ENCODE results near the gene IRX4.

DNA sequence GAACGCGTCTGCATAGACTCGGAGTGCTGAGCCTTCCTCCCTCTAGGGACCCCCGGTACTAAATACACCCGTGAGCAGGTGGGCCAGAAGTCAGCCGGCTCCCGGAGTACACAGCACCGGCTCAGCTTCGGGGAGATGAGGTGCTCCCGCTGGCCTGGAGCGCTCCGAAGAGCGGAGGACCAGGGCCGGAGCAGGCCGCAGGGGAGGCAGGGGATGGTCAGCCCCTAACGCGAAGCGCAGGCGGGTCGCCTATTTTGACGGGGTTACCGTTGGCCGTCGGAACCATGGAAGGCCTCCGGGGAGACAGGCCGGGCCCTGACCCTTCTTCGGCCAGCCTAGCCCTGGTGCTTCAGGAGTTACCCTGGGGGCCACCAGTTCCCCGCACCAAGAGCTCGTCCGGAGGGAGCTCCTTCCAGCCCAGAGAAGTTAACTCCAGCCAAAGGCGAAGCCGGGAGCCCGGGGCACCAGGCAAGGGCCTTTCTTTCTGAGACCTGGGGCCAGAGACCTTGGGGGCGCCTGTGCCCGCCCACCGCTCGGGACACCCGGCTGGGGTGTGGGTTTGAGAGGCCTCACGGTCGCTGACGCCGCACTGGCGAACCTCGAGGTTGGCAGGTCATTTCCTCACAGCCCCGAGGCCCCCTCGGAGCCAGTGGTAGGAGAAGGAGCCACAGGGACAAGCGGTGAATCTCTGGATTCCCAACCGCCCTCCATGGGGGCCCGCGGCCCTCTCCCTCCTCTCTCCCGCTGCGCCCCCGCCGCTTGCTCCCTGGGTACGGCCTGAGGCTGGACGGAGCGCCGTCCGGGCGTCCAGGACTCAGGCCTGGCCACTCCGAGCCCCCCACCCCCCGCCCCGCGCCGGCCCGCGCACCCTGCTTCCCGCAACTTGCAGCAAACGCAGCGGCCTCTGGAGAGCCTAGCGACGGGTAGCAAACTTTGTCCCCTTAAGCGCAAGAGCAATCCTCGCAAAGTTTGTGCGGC, 3.4 kb upstream of the IRX4 start:
- no peak for TF ChIP-seq ZNF239 (CRISPR knock-in tag; IDR thresholded peaks at IDR 0.05)
- TF ChIP-seq, protein P1, sequence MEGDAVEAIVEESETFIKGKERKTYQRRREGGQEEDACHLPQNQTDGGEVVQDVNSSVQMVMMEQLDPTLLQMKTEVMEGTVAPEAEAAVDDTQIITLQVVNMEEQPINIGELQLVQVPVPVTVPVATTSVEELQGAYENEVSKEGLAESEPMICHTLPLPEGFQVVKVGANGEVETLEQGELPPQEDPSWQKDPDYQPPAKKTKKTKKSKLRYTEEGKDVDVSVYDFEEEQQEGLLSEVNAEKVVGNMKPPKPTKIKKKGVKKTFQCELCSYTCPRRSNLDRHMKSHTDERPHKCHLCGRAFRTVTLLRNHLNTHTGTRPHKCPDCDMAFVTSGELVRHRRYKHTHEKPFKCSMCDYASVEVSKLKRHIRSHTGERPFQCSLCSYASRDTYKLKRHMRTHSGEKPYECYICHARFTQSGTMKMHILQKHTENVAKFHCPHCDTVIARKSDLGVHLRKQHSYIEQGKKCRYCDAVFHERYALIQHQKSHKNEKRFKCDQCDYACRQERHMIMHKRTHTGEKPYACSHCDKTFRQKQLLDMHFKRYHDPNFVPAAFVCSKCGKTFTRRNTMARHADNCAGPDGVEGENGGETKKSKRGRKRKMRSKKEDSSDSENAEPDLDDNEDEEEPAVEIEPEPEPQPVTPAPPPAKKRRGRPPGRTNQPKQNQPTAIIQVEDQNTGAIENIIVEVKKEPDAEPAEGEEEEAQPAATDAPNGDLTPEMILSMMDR (IDR thresholded peaks at IDR 0.05 in 2 of 3, conservative IDR thresholded peaks at IDR 0.05 in 1 of 3; ENCODE audit: insufficient read depth in 2 of 3, low read depth in 1 of 3, low read length in 3 of 3) = no peak
- TF ChIP-seq HSF4 (CRISPR knock-in tag; IDR thresholded peaks at IDR 0.05; ENCODE audit: borderline replicate concordance) = no peak
- TF ChIP-seq KLF10 (CRISPR knock-in tag; IDR thresholded peaks at IDR 0.05) = no peak

Measured in K562 (cell line).